NCI-H2081 (cell line): ENCODE measurements around the gene RHOT1.
"Not testable (repeated sequence)": the region's sequence is repeated elsewhere in the genome, so short reads cannot be mapped to it uniquely, and the experiment has no call there.

Experiments used
- DNase-seq, 2 experiments: peaks; one replicate each; lab custom pipeline; 2025; lab: John Stamatoyannopoulos, UW

The RHOT1 gene

GRCh38 chr17:32142038-32142856 lies at the start of gene RHOT1:
RHOT1 (plus strand) TSS chr17:32142502; CDS start chr17:32142693, 191 bp downstream.
- peak; percentile 77 to 85 for DNase-seq

GRCh38 chr17:32099686-32100085 lies 42.6 kb upstream of the RHOT1 start:
- DNase-seq, result no peak

DNA sequence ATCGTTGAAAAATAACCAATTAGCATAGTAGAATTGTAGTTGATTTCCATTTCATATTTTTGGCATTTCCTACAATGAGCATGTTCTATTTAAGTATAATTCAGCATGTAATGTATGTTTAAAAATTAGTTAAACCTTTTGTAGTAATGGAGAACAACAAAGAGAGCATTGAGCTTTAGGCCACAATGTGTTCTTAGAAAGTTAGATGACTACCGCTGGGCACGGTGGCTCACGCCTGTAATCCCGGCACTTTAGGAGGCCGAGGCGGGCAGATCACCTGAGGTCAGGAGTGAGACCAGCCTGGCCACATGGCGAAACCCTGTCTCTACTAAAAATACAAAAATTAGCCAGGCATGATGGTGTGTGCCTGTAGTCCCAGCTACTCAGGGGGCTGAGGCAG lies 42.0 kb upstream of the RHOT1 start:
- not testable (repeated sequence) for DNase-seq

- DNase-seq, result peak; percentile 68 to 94
Observed at GRCh38 chr17:32100971-32101631, 41.2 kb upstream of the RHOT1 start.

- DNase-seq, result no peak
Observed at GRCh38 chr17:32102172-32102571, 40.1 kb upstream of the RHOT1 start.

GRCh38 chr17:32102646-32103186 lies 39.6 kb upstream of the RHOT1 start:
- DNase-seq, result no peak

GRCh38 chr17:32103476-32104113 lies 38.7 kb upstream of the RHOT1 start:
- no peak for DNase-seq

DNA sequence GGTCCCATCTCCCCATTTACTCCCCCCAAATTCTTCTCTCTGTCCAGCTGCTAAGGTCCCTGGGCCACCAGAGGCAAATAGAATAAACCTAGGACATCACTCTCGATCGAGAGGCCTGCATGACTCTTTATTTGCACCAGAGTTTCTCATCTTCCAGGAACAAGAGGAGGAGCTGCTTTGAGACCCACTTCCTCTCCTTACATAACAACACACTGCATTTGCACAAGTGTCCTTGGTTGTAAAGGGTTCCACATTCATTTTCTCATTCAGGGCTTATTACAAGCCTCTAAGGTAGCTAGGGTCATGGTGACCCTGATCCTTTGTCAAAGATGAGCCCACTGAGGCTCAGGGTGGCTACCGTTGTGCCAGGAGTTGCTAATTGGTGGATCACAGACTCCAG lies 38.1 kb upstream of the RHOT1 start:
- no peak for DNase-seq

DNA sequence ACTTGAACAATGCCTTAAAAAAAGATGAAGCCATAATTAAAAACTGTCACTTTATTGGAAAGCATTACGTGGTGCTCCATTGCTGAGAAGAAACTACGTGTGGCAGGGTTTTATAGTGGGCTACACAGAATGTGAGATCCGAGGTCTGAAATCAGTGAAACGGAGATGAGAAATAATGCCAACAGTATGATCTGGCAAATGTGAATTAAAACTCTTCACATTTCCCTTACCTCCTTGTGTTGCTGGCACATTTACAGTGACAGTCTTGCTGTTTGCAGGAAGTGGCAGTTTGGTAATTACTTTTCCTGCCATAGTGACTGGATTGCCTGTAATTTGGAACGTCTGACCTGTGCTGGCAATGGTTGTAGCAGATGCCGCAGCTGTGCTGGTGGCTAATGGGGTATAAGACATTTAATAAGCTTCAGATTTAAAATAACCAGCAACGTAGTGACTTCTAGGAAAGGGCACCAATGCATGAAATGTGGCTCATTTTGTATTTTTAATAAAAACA lies 35.8 kb upstream of the RHOT1 start:
- peak; percentile 31 to 87 for DNase-seq

- not testable (repeated sequence) for DNase-seq
Observed at GRCh38 chr17:32107194-32107593, 35.1 kb upstream of the RHOT1 start.

- DNase-seq, result no peak
Observed at GRCh38 chr17:32110596-32110995, 31.7 kb upstream of the RHOT1 start.

DNA sequence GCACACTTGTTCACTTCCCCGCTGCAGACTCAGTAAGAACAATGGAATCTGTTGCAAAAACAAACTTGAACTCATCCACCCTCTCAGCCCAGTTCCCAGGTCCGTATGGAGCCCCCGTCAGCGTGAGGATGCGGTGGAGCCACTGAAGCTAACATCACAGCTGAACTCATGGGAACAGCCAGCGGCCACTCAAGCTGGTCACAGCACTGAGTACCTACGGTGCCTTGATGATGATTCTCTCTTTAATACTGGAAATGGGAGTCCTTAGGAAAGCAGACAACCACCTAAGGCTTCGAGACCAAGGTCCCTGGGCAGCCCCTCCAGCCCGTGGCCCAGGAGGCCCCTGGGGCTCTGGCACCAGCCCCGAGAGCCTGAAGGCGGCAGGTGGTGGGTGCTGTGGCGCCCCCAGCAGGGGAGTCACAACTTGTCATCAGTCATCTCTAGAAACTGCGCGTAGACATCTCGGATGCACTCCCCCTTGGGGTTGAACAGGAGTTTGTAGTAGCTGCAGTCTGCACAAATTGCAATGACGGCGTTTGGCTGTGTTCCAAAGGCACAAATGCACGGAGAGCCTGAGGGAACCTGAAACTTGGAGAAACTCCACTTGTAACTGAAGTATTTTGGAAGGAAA lies 31.0 kb upstream of the RHOT1 start:
- DNase-seq, result peak; percentile 56 to 81

DNA sequence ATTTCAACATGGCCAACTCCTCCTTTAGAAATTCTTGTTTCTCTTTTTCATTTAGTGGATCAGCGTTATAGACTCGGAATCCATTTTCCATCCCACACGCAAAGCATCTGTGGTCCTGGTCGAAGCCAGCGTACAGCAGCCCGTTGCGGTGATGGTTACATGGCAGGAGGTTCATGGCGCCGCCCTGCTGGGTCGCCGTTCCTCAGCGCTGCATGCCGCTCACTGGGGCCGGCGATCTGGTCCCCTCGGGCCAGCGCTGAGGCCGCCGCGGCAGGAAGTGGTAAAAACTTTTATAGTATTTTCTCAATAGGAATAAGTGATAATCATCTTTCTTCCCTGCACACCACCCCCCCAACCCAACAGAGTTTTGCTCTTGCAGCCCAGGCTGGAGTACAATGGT lies 29.9 kb upstream of the RHOT1 start:
- DNase-seq, result no peak

DNA sequence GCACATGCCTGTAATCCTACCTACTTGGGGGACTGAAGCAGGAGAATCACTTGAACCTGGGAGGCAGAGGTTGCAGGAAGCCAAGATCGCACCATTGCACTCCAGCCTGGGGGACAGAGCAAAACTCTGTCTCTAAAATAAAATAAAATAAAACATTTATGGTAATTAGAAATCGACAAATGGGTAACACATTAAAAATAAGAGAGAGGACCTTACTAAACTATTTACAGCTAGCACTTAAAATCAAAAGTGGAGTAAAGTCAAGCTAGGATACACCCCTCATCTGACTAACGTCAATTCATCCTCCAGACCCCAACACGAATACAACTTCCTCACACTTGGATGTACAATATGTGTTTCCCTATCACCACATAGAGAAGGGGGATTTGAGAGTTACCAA lies 27.8 kb upstream of the RHOT1 start:
- DNase-seq, result no peak

DNA sequence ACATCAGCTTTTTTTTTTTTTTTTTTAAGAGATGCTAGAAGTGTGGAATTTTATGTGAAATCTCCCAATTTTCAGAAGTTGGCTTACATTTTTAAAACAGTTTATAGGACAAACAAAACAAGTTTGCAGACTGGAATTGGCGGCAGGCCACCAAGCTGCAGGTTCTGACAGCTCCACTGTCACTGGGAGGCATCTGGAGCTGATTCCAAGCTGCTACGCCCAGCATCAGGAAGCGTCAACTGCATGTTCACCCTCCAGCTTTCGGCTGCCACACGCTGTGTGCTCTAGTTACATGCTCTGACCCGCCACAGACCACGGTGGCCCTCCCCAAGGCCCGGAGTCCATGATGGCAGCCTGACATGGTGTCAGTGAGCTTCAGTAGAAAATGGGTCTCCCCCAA lies 26.8 kb upstream of the RHOT1 start:
- DNase-seq, result not testable (repeated sequence)

DNA sequence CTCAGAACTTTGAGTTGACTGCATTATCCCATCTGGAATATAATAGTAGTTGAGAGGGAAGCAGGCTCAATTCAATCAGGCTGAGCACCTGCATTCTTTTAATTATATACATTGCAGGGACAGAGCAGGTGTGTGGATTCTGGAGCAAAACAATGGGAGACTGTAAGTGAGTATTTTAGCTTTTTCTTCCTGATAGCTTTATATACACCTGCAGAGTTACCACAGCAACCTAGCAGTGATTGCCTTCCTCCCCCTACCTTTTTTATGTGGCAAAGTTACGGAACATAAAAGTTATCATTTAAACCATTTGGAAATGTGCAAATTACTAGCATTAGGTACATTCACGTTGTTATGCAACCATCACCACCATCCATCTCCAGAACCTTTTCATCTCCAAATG lies 25.4 kb upstream of the RHOT1 start:
- peak; percentile 71 to 92 for DNase-seq

DNA sequence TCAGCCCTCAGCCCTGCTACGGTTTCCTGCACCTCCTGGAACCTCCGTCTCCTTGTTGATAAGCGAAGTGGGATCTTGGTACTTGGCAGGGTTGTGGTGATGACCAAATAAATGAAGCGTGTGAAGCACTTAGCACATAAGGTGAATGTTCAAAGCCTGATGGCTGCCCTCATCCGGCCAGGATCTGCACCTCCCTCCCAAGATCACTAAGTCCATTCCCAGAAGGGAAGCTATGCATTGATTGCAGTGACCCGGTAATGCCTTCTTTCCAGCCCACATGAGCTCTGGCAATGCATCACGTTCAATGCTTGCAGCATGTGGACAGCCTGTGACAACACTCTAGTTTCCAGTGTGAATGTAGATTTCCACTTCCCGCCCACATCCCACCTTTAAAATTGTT lies 24.9 kb upstream of the RHOT1 start:
- DNase-seq, result peak in 1 of 2 experiments; percentile 57

DNA sequence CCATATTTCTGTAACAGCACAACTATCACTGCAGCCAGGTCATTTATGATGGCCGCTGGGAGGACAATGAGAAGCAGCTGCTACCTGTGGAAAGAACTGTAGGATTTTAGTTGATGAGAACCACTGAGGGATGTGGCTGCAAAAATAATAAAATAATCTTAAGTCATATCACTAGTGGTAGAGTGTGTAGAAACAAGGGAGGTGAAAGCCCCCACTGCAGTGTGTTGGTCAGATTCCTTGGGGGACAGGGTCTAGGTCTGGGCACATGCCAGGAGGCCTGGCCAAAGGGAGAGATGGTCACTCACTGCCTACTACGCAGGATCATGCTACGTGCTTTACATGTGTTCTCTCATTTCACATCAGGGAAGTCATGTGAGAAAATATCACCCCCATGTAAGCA lies 24.2 kb upstream of the RHOT1 start:
- not testable (repeated sequence) for DNase-seq

- no peak for DNase-seq
Observed at GRCh38 chr17:32118835-32119234, 23.5 kb upstream of the RHOT1 start.

DNA sequence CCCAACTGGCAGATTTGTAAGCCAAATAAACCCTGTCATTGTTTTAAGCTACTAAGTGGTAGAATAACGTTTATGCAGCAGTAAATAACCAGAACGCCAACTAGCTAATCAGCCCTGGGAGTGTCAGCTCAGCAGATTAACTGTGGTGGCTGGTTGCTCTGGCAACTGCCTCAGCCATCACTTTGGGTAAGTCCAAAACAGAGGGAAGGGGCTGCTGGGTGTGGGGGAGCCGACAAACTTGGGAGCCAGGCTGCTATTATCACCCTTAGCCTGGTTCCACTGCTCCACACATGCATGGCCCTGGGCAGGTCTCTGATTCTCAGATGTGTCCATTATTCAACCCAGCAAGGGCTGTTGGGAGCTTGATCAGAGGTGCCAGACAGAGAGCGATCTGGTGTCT lies 22.2 kb upstream of the RHOT1 start:
- DNase-seq, result peak in 1 of 2 experiments; percentile 69

DNA sequence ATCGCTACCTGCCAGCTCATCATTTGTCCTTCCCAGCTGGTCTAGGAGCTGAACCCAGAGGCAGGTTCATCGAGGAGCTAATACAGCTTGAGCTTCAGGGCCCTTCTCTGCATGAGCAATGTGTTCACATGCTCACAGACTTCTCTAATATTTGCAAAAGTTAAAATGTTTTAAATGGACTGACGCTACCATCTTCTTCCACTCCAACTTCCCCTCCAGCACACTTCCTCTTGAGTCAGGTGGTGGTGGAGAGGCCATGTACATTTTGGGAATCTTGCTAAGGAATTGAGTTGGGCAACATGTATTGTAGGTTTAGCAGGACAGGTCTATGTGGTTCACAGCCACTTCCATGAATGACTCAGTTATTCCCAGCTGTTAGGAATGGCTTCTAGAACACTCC lies 21.6 kb upstream of the RHOT1 start:
- no peak for DNase-seq

GRCh38 chr17:32123782-32124181 lies 18.5 kb upstream of the RHOT1 start:
- no peak for DNase-seq
